Nephron (organoid): ENCODE data around the gene FBXL16.
"Not testable (repeated sequence)": the region's sequence is repeated elsewhere in the genome, so short reads cannot be mapped to it uniquely, and the experiment has no call there.

Experiments used
- H3K27ac Mint-ChIP-seq, 3 experiments: 2 replicates each; pipeline ENCODE4 v1.8.0; 2020; ENCODE audit warnings: mixed read lengths in 3 of 3, mild to moderate bottlenecking in 2 of 3, moderate library complexity in 1 of 3
- H3K27me3 Mint-ChIP-seq: 2 replicates; pipeline ENCODE4 v1.8.0; 2021; ENCODE audit warnings: low read depth, mild to moderate bottlenecking, moderate library complexity, mixed read lengths
- H3K36me3 Mint-ChIP-seq: 2 replicates; pipeline ENCODE4 v1.8.0; 2020; ENCODE audit warnings: low read depth, mixed read lengths
- H3K4me1 Mint-ChIP-seq: 2 replicates; pipeline ENCODE4 v1.8.0; 2020; ENCODE audit warnings: mixed read lengths
- H3K4me3 Mint-ChIP-seq, 3 experiments: 2 replicates each; pipeline ENCODE4 v1.8.0; 2020; ENCODE audit warnings: mild to moderate bottlenecking in 3 of 3, mixed read lengths in 3 of 3, moderate library complexity in 2 of 3
- H3K9me3 Mint-ChIP-seq: 2 replicates; pipeline ENCODE4 v1.8.0; 2020; ENCODE audit warnings: mixed read lengths
- TF ChIP-seq, protein P1 (sequence below), 3 experiments: fragments of 200-600 bp; sonication (generic); IDR thresholded peaks; one replicate each; pipeline ENCODE4 v1.5.0; 2021; ENCODE audit warnings: antibody characterized with exemption in 3 of 3; ENCODE audit not compliant: unreplicated experiment in 3 of 3

Gene FBXL16

DNA sequence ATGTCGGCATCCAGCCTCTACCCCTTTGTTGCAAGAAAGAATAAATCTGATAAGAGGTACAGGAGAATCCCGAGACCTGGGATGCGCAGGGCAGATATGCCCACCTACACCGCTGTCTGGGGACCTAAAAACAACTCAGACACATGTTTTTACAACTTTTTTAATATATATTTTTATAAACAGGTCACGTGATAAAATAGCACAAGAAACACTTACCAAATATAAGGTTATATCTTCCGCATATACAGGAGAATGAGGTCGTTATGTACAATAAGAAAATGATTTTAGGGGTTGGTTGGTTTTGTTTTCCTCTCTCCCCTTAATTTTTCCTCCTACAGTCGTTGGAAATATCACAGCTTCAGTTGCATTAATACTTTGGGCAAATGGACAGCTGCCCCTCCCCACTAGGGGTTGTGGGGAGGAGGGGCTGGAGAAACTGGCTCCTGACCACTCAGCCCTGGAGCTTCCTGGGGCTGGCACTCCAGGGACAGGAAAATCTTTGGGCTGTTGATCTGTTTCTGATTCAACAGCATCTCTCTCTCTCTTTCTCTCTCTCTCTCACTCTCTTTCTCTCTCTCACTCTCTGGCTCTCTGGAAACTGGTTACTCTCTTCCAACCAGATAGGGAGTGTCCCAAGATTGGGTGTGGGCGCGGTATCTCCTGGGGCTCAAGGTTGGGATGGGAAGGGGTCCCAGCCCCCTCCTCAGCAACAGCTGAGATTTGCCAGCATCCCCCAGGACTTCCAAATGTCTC lies 13.1 kb downstream of the FBXL16 start:
- H3K9me3 Mint-ChIP-seq = no peaks in the 10 kb centered on the region
- H3K36me3 Mint-ChIP-seq = no peaks in the 10 kb centered on the region
- H3K4me3 Mint-ChIP-seq = peak overlapping the region; percentile 79 to 94 (median 80)
- H3K27me3 Mint-ChIP-seq = peaks cover 67% of the 10 kb centered on the region
- H3K4me1 Mint-ChIP-seq = peaks cover 10% of the 10 kb centered on the region
- TF ChIP-seq, protein P1, sequence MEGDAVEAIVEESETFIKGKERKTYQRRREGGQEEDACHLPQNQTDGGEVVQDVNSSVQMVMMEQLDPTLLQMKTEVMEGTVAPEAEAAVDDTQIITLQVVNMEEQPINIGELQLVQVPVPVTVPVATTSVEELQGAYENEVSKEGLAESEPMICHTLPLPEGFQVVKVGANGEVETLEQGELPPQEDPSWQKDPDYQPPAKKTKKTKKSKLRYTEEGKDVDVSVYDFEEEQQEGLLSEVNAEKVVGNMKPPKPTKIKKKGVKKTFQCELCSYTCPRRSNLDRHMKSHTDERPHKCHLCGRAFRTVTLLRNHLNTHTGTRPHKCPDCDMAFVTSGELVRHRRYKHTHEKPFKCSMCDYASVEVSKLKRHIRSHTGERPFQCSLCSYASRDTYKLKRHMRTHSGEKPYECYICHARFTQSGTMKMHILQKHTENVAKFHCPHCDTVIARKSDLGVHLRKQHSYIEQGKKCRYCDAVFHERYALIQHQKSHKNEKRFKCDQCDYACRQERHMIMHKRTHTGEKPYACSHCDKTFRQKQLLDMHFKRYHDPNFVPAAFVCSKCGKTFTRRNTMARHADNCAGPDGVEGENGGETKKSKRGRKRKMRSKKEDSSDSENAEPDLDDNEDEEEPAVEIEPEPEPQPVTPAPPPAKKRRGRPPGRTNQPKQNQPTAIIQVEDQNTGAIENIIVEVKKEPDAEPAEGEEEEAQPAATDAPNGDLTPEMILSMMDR (IDR thresholded peaks at IDR 0.05; ENCODE audit: unreplicated experiment in 3 of 3) = no peak
- H3K27ac Mint-ChIP-seq = peak overlapping the region in 2 of 3 experiments; percentile 12 to 45

- peaks cover 54% of the 10 kb centered on the region for H3K27me3 Mint-ChIP-seq
- H3K27ac Mint-ChIP-seq = peak overlapping the region in 2 of 3 experiments; percentile 13 to 16
- H3K36me3 Mint-ChIP-seq, H3K9me3 Mint-ChIP-seq: not testable (repeated sequence)
- H3K4me3 Mint-ChIP-seq = peak overlapping the region; percentile 94 to 97 (median 94)
- peaks cover 10% of the 10 kb centered on the region for H3K4me1 Mint-ChIP-seq
These were observed 14.4 kb downstream of the FBXL16 start for GRCh38 chr16:691242-691641.

- TF ChIP-seq, protein P1 (IDR thresholded peaks at IDR 0.05; ENCODE audit: unreplicated experiment in 3 of 3) = no peak
- no peaks in the 10 kb centered on the region for H3K36me3 Mint-ChIP-seq
- H3K4me1 Mint-ChIP-seq = peaks cover 10% of the 10 kb centered on the region
- no peak overlapping the region for H3K27ac Mint-ChIP-seq
- peak overlapping the region; percentile 94 to 97 (median 94) for H3K4me3 Mint-ChIP-seq
- peaks cover 40% of the 10 kb centered on the region for H3K27me3 Mint-ChIP-seq
- no peaks in the 10 kb centered on the region for H3K9me3 Mint-ChIP-seq
These were observed 16.3 kb downstream of the FBXL16 start for GRCh38 chr16:689175-689897.

- H3K4me3 Mint-ChIP-seq = peak overlapping the region; percentile 24 to 48 (median 37)
- no peaks in the 10 kb centered on the region for H3K36me3 Mint-ChIP-seq
- peaks cover 12% of the 10 kb centered on the region for H3K4me1 Mint-ChIP-seq
- TF ChIP-seq, protein P1 (IDR thresholded peaks at IDR 0.05; ENCODE audit: unreplicated experiment in 3 of 3) = no peak
- no peaks in the 10 kb centered on the region for H3K9me3 Mint-ChIP-seq
- no peak overlapping the region for H3K27ac Mint-ChIP-seq
- H3K27me3 Mint-ChIP-seq = peaks cover 25% of the 10 kb centered on the region
These were observed 18.1 kb downstream of the FBXL16 start for GRCh38 chr16:687499-687898.

GRCh38 chr16:686459-687260 lies 18.9 kb downstream of the FBXL16 start:
- TF ChIP-seq, protein P1 (IDR thresholded peaks at IDR 0.05; ENCODE audit: unreplicated experiment in 3 of 3) = no peak
- H3K4me1 Mint-ChIP-seq = peaks cover 9% of the 10 kb centered on the region
- H3K36me3 Mint-ChIP-seq = no peaks in the 10 kb centered on the region
- H3K27me3 Mint-ChIP-seq = peaks cover 17% of the 10 kb centered on the region
- H3K4me3 Mint-ChIP-seq = peak overlapping the region; percentile 13 to 75 (median 66)
- H3K27ac Mint-ChIP-seq = no peak overlapping the region
- no peaks in the 10 kb centered on the region for H3K9me3 Mint-ChIP-seq

- no peaks in the 10 kb centered on the region for H3K36me3 Mint-ChIP-seq
- no peaks in the 10 kb centered on the region for H3K9me3 Mint-ChIP-seq
- peaks cover 10% of the 10 kb centered on the region for H3K27me3 Mint-ChIP-seq
- H3K27ac Mint-ChIP-seq = peak overlapping the region in 1 of 3 experiments; percentile 20
- H3K4me1 Mint-ChIP-seq = peaks cover 9% of the 10 kb centered on the region
- TF ChIP-seq, protein P1 (IDR thresholded peaks at IDR 0.05; ENCODE audit: unreplicated experiment in 3 of 3) = peak; percentile 17 to 41 (median 28)
- peak overlapping the region; percentile 59 to 75 (median 66) for H3K4me3 Mint-ChIP-seq
These were observed 19.6 kb downstream of the FBXL16 start for GRCh38 chr16:685967-686366.
